ENCODE results near the gene GSTP1. TPM values are rescaled to one million over a fixed set of nuclear protein-coding genes. Genes with fewer than 3 reads are reported as not detected.
"Not testable (repeated sequence)": the region's sequence is repeated elsewhere in the genome, so short reads cannot be mapped to it uniquely, and the experiment has no call there.

Gene GSTP1
- total and polyA plus RNA-seq, 8 donors, result 393 to 2,840 (median 647) TPM

DNA sequence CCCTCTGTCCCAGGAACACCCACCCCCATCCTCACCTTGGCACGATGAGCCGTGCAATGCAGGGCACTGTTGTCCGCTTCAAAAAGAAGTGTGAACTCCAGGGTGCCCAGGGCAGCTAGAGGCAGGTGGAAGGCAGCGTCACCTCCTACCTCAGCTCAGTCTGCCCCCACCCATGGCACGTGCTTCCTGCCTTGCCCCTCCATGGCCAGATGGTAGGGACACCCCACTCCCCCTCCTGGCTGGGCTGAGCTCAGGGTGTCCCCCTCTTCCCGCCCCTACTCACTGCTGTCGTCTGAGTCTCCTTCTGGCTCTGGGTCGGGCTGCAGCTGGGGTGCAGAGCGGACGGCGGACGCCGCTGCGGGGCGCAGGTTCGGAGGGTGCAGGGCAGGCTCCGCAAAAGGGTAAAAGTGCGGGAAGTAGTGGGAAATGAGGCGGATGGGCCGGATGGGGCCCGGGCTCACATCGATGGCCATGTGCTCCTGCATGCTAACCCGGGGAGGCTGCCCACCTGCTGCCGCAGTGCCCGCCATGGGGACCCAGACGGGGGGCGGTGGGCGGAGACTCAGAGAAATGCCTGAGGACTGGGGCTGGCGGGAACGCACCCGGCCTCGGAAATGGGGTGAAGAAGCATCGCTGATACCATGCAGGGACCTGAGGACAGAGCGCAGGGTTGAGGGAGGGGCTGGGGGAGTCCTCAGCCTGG lies 32.3 kb downstream of the GSTP1 start:
- intact Hi-C loops (cut with DNase I; ENCODE audit: low total_unique reads), result no loop called here
- Histone ChIP-seq H3K4me3 (no peak overlapping the region), H3K27me3 (peaks cover 0 to 32% (median 5%) of the 10 kb centered on the region in 3 donors), H3K4me1 (peaks cover 16 to 27% (median 20%) of the 10 kb centered on the region in 4 donors), H3K9me3 (no peaks in the 10 kb centered on the region), H3K36me3 (peaks cover 14 to 27% (median 24%) of the 10 kb centered on the region in 4 donors), H3K27ac (no peak overlapping the region)
- DNase-seq, result peak in 1 of 2 donors; percentile 29
- 27 to 54% (median 35%) methylated on average over 30 to 34 of the region's 34 CpGs for WGBS, 5 donors
- TF ChIP-seq POLR2AphosphoS5 (IDR thresholded peaks at IDR 0.05), result no peak
- TF ChIP-seq EP300 (IDR thresholded peaks at IDR 0.05), result no peak
- TF ChIP-seq, protein P1, sequence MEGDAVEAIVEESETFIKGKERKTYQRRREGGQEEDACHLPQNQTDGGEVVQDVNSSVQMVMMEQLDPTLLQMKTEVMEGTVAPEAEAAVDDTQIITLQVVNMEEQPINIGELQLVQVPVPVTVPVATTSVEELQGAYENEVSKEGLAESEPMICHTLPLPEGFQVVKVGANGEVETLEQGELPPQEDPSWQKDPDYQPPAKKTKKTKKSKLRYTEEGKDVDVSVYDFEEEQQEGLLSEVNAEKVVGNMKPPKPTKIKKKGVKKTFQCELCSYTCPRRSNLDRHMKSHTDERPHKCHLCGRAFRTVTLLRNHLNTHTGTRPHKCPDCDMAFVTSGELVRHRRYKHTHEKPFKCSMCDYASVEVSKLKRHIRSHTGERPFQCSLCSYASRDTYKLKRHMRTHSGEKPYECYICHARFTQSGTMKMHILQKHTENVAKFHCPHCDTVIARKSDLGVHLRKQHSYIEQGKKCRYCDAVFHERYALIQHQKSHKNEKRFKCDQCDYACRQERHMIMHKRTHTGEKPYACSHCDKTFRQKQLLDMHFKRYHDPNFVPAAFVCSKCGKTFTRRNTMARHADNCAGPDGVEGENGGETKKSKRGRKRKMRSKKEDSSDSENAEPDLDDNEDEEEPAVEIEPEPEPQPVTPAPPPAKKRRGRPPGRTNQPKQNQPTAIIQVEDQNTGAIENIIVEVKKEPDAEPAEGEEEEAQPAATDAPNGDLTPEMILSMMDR (IDR thresholded peaks at IDR 0.05), result peak in 1 of 7 experiments; percentile 5

DNA sequence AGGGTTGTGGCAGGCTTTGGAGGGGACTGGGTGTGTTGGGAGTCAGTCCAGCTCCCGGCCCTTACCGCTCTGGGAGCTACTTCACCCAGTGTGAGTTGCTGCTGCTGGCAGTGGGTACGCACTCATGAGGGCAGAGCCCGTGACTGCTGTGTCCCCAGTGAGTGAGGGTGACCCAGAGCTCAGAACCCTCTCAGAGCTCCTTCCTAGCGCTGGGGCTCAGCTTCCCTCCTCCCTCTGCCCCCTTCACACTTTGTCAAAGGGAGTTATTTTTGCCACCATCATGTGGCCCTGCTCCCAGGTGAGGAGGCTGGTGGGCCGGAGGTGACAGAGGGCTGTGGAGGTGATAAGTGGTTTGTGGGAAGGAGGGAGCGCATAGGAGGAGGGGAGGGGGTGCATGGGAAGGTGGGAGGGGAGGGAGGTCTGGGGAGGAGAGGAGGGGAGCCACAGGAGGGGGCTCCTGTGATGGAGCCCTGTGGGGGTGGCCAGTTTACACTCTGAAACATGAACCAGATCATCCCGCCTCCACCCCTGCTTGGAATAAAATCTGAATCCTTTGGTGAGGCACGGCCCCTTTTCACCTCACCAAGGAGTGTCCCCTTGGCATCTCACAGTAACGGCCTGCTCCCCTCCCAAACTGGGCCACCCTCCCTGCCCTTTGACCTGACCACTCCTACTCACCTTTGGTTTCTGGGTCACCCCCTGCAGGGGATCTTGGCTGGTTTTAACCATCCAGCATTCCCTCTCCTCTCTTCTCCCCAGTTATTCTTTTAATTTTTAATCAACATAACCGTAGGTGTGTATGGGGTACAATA lies 33.0 kb downstream of the GSTP1 start:
- TF ChIP-seq, protein P1 (IDR thresholded peaks at IDR 0.05), result no peak
- TF ChIP-seq POLR2AphosphoS5 (IDR thresholded peaks at IDR 0.05), result no peak
- TF ChIP-seq EP300 (IDR thresholded peaks at IDR 0.05), result no peak
- no peak for TF ChIP-seq POLR2A (IDR thresholded peaks at IDR 0.05)

DNA sequence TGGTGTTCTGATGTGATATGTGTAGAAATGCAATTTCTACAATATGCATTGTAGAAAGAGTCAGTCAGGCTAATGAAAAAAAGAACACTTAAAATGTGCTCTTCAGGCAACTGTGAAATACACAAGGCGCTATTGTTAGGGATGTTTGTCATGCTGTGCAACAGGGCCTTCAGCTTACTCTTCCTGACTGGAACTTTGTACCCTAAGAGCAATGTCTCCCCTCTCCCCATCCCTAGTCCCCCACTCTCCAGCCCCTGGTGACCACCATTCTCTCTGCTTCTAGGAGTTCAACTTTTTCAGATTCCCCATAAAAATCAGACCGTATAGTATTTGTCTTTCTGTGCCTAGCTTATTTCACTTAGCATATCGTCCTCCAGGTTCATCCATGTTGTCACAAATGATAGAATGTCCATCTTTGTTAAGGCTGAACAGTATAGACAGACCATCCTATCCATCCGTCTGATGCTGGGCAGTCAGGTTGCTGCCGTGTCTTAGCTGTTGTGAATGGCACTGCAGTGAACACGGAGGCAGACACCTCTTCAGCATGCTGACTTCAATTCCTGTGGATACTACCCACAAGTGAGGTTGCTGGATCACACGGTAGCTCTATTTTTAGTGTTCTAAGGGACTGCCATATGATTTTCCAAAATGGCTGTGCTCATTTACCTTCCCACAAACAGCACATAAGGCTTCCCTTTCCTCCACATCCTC lies 33.8 kb downstream of the GSTP1 start:
- peaks cover 0 to 11% (median 9%) of the 10 kb centered on the region in 4 donors for H3K36me3 ChIP-seq
- peaks cover 0 to 32% (median 5%) of the 10 kb centered on the region in 3 donors for H3K27me3 ChIP-seq
- H3K4me3 ChIP-seq, result no peak overlapping the region
- no peak for TF ChIP-seq EP300 (IDR thresholded peaks at IDR 0.05)
- H3K9me3 ChIP-seq, result no peaks in the 10 kb centered on the region
- H3K27ac ChIP-seq, result no peak overlapping the region
- intact Hi-C loops (cut with DNase I; ENCODE audit: low total_unique reads), result no loop called here
- 71 to 85% (median 82%) methylated on average over 7 of the region's 7 CpGs for WGBS, 5 donors
- no peak for DNase-seq
- peaks cover 16 to 27% (median 20%) of the 10 kb centered on the region in 4 donors for H3K4me1 ChIP-seq

More for the DNA sequence above, 33.0 kb downstream of the GSTP1 start:
- Histone ChIP-seq H3K4me3 (no peak overlapping the region), H3K36me3 (peaks cover 7 to 19% (median 16%) of the 10 kb centered on the region in 4 donors), H3K27ac (no peak overlapping the region), H3K27me3 (peaks cover 0 to 32% (median 5%) of the 10 kb centered on the region in 3 donors), H3K9me3 (no peaks in the 10 kb centered on the region), H3K4me1 (peaks cover 16 to 27% (median 20%) of the 10 kb centered on the region in 4 donors)
- intact Hi-C loops (cut with DNase I; ENCODE audit: low total_unique reads), result no loop called here
- DNase-seq, result no peak
- 37 to 50% (median 46%) methylated on average over 9 to 11 of the region's 11 CpGs for WGBS, 5 donors

DNA sequence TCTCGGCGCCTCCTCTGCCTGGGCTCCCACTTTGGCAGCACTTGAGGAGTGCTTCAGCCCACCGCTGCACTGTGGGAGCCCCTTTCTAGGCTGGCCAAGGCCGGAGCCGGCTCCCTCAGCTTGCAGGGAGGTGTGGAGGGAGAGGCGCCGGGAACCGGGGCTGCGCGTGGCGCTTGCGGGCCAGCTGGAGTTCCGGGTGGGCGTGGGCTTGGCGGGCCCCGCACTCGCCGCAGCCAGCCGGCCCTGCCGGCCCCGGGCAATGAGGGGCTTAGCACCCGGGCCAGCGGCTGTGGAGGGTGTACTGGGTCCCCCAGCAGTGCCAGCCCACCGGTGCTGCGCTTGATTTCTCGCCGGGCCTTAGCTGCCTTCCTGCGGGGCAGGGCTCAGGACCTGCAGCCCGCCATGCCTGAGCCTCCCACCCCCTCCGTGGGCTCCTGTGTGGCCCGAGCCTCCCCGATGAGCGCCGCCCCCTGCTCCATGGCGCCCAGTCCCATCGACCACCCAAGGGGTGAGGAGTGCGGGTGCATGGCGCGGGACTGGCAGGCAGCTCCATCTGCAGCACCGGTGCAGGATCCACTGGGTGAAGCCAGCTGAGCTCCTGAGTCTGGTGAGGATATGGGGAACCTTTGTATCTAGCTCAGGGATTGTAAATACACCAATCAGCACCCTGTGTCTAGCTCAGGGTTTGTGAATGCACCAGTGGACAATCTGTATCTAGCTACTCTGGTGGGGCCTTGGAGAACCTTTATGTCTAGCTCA lies 35.5 kb downstream of the GSTP1 start:
- DNase-seq; H3K9me3 ChIP-seq; H3K4me3 ChIP-seq; intact Hi-C loops (cut with DNase I; ENCODE audit: low total_unique reads); H3K36me3 ChIP-seq; H3K27ac ChIP-seq: not testable (repeated sequence)
- 91 to 96% (median 94%) methylated on average over 26 to 40 of the region's 40 CpGs for WGBS, 5 donors
- Histone ChIP-seq H3K4me1 (peaks cover 11 to 19% (median 13%) of the 10 kb centered on the region in 4 donors), H3K27me3 (peaks cover 0 to 29% (median 5%) of the 10 kb centered on the region in 3 donors)

DNA sequence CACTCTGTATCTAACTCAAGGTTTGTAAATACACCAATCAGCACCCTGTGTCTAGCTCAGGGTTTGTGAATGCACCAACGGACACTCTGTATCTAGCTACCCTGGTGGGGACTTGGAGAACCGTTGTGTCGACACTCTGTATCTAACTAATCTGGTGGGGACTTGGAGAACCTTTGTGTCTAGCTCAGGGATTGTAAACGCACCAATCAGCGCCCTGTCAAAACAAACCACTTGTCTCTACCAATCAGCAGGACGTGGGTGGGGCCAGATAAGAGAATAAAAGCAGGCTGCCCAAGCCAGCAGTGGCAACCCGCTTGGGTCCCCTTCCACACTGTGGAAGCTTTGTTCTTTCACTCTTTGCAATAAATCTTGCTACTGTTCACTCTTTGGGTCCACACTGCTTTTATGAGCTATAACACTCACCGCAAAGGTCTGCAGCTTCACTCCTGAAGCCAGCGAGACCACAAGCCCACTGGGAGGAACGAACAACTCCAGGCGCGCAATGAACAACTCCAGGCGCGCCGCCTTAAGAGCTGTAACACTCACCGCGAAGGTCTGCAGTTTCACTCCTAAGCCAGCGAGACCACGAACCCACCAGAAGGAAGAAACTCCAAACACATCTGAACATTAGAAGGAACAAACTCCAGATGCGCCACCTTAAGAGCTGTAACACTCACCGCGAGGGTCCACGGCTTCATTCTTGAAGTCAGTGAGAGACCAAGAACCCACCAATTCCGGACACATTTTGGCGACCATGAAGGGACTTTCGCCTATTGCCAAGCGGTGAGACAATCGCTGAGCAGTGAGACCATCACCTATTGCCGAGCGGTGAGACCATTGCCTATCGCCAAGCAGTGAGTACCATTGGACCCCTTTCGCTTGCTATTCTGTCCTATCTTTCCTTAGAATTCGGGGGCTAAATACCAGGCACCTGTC lies 36.3 kb downstream of the GSTP1 start:
- intact Hi-C loops (cut with DNase I; ENCODE audit: low total_unique reads); H3K4me3 ChIP-seq; H3K36me3 ChIP-seq; H3K27ac ChIP-seq; H3K9me3 ChIP-seq; DNase-seq: not testable (repeated sequence)
- 79 to 88% (median 85%) methylated on average over 33 of the region's 33 CpGs for WGBS, 5 donors
- peaks cover 3 to 10% (median 6%) of the 10 kb centered on the region in 4 donors for H3K4me1 ChIP-seq
- peaks cover 0 to 20% (median 4%) of the 10 kb centered on the region in 3 donors for H3K27me3 ChIP-seq

DNA sequence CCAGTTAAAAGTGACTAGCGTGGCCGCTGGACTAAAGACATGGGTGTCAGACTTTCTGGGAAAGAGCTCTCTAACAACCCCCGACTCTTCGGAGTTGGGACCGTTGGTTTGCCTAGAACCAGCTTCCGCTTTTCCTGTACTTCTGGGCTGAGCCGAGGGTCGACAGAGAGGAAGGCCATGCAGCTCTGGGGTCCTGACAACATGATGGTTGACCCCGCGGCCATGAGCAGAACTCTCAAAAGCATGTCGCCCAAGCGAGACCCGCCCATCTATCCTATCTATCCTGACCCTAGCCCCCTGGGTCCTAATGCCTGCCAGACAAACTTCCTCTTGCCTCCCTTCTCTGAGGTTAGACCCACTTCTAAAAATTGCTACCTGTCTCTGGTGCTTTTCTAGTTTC lies 37.0 kb downstream of the GSTP1 start:
- DNase-seq; H3K4me1 ChIP-seq; H3K4me3 ChIP-seq; H3K36me3 ChIP-seq; H3K9me3 ChIP-seq; H3K27ac ChIP-seq; intact Hi-C loops (cut with DNase I; ENCODE audit: low total_unique reads): not testable (repeated sequence)
- 85 to 91% (median 89%) methylated on average over 13 of the region's 13 CpGs for WGBS, 5 donors
- peaks cover 0 to 13% (median 0%) of the 10 kb centered on the region in 3 donors for H3K27me3 ChIP-seq

DNA sequence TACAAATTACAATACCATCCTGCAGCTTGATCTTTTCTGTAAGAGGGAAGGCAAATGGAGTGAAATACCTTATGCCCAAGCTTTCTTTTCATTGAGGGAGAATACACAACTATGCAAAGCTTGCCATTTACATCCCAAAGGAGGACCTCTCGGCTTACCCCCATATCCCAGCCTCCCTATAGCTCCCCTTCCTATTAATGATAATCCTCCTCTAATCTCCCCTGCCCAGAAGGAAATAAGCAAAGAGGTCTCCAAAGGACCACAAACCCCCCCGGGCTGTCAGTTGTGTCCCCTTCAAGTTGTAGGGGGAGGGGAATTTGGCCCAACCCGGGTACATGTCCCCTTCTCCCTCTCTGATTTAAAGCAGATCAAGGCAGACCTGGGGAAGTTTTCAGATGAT lies 38.3 kb downstream of the GSTP1 start:
- DNase-seq; H3K27me3 ChIP-seq; H3K9me3 ChIP-seq; H3K4me1 ChIP-seq; H3K4me3 ChIP-seq; intact Hi-C loops (cut with DNase I; ENCODE audit: low total_unique reads); H3K36me3 ChIP-seq; H3K27ac ChIP-seq: not testable (repeated sequence)
- WGBS, 5 donors, result 55 to 76% (median 73%) methylated on average over 3 of the region's 3 CpGs
